Stimulated activated CD4-positive, alpha-beta T cell treated with anti-CD3 and anti-CD28 coated beads, Interleukin-12 subunit alpha, Interleukin-12 subunit beta, amount 100 ng/mL, for 4 hours (primary cell): ENCODE results near the gene GOLGA6L6.
"Not testable (repeated sequence)": the region's sequence is repeated elsewhere in the genome, so short reads cannot be mapped to it uniquely, and the experiment has no call there.

Experiments used
- DNase-seq: peaks from one replicate; pipeline ENCODE4 v3.0.0-alpha.2; 2020

The GOLGA6L6 gene, protein sequence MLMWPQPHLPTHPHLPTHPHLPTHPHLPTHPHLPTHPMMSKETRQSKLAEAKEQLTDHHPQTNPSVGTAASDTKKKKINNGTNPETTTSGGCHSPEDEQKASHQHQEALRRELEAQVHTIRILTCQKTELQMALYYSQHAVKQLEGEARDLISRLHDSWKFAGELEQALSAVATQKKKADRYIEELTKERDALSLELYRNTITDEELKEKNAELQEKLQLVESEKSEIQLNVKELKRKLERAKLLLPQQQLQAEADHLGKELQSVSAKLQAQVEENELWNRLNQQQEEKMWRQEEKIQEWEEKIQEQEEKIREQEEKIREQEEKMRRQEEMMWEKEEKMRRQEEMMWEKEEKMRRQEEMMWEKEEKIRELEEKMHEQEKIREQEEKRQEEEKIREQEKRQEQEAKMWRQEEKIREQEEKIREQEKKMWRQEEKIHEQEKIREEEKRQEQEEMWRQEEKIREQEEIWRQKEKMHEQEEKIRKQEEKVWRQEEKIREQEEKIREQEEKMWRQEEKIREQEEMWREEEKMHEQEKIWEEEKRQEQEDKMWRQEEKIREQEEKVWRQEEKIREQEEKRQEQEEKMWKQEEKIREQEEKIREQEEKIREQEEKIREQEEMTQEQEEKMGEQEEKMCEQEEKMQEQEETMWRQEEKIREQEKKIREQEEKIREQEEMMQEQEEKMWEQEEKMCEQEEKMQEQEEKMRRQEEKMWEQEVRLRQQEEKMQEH

GRCh38 chr15:20541700-20542099, at the start of gene GOLGA6L6:
Gene GOLGA6L6 (minus strand): TSS chr15:20541800. CDS start chr15:20541709, 91 bp downstream.
- not testable (repeated sequence) for DNase-seq

- not testable (repeated sequence) for DNase-seq
These were observed 48.5 kb upstream of the GOLGA6L6 start for GRCh38 chr15:20590069-20590468.

DNA sequence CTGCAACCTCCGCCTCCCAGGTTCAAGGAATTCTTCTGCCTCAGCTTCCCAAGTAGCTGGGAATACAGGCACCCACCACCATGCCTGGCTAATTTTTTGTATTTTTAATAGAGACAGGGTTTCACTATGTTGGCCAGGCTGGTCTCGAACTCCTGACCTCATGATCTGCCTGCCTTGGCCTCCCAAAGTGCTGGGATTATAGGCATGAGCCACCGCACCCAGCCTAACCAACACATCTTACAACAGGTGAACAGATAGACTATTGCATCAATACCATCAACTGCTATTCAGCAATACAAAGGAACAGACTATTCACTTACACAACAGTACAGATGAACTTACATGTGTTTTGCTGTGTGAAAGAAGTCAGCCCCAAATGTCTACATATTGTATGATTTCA, 45.2 kb upstream of the GOLGA6L6 start:
- not testable (repeated sequence) for DNase-seq

GRCh38 chr15:20582726-20583115, 41.1 kb upstream of the GOLGA6L6 start:
- DNase-seq: not testable (repeated sequence)

DNA sequence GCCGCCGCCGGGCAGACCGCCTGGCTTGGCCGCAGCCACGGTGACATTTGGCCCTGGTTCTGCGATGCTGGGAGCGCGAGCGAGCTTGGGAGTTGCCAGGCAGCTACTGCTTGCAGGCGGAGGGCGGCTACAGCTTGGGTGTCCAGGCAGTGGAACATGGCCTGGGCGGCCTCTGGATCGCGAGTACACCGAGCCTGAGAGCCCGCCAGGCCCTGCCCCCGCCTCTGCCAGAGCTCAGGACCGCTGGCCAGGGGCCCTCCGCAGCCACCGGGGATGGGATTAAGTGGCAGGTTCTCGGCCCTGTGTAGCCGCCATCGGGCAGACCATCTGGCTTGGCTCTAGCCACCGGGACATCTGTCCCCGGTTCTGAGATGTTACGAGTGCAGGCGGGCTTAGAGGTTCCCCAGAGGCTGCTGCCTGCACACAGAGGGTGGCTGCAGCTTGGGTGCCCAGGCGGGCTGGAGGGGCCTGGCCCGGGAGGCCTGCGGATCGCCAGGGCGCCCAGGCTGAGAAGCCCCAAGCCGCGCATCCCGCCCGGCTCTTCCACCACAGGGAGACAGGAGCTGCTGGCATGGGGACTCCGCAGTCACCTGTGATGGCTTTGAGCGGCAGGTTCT, 40.6 kb upstream of the GOLGA6L6 start:
- DNase-seq: not testable (repeated sequence)

GRCh38 chr15:20581261-20582108, 39.9 kb upstream of the GOLGA6L6 start:
- not testable (repeated sequence) for DNase-seq

- DNase-seq: not testable (repeated sequence)
These were observed 38.1 kb upstream of the GOLGA6L6 start for GRCh38 chr15:20579662-20580061.

- not testable (repeated sequence) for DNase-seq
These were observed 9.7 kb upstream of the GOLGA6L6 start for GRCh38 chr15:20551289-20551688.

DNA sequence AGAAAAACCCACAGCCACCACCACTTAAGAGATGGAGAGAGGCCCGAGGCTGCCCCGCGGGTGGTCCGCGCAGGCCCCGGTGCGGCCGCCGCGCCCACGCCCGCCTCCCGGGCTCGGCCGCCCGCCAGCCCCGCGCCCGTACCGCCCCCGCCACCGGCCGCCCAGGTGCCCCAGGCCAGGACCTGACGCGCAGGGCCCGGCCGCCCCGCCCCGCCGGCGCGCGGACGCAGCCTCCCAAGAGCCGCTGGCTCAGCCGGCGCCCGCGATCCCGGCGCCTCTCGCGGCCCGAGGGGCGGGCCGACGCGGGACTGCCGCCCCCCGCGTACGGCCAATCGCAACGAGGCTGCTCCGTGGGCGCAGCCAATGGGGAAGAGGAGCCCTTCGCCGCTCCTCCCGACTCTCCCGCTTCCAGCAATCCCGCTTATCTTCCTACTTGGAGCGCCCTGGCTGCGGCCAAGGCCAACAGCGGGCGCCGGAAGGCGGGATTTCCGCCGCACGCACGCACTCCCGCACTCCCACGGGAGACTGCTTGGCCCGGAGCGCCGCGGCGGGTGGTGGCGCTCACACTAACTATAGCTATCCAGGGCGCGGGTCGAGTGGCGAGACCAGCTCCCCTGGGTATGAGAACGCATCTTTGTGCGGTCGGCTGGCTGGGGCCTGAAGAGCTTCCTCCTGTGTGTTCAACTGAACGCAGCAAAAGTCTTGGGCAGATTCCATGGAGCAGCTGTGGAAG, 35.5 kb downstream of the GOLGA6L6 start:
- DNase-seq: peak; percentile 0

DNA sequence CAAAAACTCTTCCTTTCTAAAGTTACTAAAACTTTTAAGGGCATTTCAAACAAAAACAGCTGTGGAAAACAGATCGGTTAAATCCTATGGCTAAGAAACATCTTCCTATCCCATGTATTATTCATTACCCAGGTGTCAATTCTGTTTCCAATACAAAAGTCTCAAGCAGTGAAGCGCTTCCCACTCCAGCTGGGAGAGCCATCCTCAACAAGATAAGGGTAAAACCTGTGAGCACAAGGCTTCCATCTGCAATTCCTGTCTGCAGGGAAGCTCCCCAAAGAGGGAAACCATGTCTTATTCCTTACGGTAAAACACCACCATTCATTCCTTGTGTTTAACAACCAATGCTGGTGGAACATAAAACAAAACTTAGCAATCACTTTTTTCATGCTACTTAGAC, 38.8 kb downstream of the GOLGA6L6 start:
- not testable (repeated sequence) for DNase-seq

- DNase-seq: not testable (repeated sequence)
These were observed 39.9 kb downstream of the GOLGA6L6 start for GRCh38 chr15:20501512-20502222.

DNA sequence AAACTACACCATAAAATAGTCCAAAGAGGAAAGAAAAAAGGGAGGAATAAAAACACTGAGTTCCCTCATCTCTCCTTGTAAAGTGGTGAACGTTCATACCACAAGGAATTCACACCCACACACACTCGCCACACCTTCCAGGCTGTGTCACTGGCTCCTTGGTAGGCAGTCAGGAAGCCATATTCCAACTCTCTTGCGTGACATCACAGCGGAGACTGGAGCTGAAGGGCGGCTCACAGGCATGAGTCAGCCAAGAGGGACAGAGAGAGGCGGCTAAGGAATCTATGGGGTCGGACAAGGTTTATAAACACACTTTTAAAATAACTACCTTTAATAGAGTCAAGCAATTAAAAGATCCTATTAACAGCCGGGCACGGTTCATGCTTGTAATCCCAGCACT, 43.8 kb downstream of the GOLGA6L6 start:
- DNase-seq: not testable (repeated sequence)

- DNase-seq: not testable (repeated sequence)
These were observed 48.6 kb downstream of the GOLGA6L6 start for GRCh38 chr15:20493035-20493434.

DNA sequence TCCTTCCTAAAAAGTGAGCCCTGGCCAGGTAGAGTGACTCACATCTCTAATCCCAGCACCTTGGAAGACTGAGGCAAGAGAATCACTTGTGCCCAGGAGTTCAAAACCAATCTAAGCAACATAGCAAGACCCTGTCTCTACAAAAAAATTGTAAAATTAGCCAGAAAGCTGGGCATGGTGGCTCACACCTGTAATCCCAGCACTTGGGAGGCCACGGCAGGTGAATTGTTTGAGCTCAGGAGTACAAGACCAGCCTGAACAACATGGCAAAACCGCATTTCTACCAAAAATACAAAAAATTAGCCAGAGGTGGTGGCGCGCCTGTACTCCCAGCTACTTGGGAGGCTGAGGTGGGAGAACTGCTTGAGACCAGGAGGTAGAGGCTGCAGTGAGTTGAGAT, 49.0 kb downstream of the GOLGA6L6 start:
- not testable (repeated sequence) for DNase-seq

- not testable (repeated sequence) for DNase-seq
These were observed 52.3 kb downstream of the GOLGA6L6 start for GRCh38 chr15:20489320-20489719.
